ENCODE measurements around the gene MT1HL1.

GRCh38 chr1:236982380-236982779 is 21.9 kb downstream of the MT1HL1 start:
- TF ChIP-seq EZH2phosphoT487 (IDR thresholded peaks at IDR 0.05; ENCODE audit: low read length) (no peak), CTCF (IDR thresholded peaks at IDR 0.05; ENCODE audit: low read length) (no peak), EZH2 (optimal IDR thresholded peaks at IDR 0.05; ENCODE audit: low read depth, low read length) (no peak)

Measured in MM.1S (cell line).